Measurements from ENCODE around the gene SPECC1L.

DNA sequence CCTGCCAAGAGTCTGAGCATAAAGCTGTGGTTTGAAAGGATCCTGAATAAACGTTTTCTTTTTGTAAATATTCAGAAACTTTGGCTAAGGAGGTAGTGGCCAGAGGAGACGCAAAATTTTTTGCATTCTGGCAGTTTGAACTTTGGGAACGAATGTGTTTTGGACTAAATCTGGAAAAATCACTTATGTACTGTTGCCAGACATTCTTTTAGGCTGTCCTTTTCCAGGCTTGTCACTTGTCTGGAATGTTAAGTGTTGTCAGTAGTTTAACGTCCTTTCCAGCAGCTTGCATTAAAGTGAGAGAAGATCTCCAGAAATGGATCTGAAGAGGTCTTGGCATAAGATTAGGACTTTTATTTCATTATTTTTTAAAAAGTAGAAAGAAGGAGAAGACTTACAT, 18.5 kb downstream of the SPECC1L start:
- TF ChIP-seq EP300 (IDR thresholded peaks at IDR 0.05) (no peak), POLR2A (IDR thresholded peaks at IDR 0.05) (no peak)
- TF ChIP-seq, protein P1, sequence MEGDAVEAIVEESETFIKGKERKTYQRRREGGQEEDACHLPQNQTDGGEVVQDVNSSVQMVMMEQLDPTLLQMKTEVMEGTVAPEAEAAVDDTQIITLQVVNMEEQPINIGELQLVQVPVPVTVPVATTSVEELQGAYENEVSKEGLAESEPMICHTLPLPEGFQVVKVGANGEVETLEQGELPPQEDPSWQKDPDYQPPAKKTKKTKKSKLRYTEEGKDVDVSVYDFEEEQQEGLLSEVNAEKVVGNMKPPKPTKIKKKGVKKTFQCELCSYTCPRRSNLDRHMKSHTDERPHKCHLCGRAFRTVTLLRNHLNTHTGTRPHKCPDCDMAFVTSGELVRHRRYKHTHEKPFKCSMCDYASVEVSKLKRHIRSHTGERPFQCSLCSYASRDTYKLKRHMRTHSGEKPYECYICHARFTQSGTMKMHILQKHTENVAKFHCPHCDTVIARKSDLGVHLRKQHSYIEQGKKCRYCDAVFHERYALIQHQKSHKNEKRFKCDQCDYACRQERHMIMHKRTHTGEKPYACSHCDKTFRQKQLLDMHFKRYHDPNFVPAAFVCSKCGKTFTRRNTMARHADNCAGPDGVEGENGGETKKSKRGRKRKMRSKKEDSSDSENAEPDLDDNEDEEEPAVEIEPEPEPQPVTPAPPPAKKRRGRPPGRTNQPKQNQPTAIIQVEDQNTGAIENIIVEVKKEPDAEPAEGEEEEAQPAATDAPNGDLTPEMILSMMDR (IDR thresholded peaks at IDR 0.05) = no peak
